ENCODE results near the gene SNIP1. TPM values are rescaled to one million over a fixed set of nuclear protein-coding genes. Genes with fewer than 3 reads are reported as not detected.

SNIP1 gene
- total and polyA plus RNA-seq, 10 of the 15 experiments (the other 5 are each of a cell fraction or from before 2014, with no cell fraction given): 2.7 to 22.4 (median 10.1) TPM

DNA sequence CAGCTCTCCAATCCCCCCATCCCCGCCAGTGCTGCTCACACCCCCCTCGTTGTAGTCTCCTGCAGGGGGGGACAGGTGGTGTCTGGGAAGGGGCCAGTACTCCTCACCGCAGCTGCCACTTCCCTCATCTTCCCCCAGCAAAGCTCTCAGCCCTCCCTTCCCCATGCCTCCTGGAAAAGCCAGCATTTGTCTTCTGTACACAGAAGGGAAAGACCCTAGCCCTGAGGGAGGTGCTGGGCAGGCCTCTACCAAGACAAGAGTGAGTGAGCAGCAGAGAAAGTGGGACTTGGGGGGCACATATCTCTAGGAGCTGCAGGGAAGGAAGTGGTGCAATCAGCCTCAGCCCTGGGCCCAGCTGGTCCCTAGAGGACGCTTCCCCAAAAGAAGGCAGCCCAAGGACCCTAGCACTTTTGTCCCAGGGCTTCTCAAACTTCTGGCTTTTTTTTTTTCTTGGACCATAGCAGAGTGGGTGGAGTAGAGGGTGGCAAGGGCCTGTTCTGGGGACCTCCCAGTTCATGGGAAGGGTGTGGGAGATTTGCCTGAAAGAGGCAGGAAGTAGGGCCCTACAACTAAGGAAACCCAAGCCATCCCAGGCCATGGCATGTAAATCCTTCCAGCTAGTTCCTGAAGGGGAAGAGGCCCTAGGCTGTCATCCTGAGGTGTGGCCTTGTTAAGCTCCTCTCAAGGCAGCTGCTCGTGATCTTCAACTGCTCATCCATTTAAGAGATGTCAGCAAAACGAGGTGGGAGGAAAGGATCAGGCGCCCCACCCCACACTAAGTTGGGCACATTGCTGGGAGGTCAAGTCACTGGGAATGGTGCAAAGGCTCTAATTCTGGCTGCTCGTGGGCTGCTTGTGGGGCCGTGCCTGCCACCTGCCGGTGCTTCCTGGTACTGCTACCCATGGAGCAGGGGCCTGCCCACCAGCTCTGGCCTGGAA is 67.1 kb downstream of the SNIP1 start (continued):
- TF ChIP-seq, protein P1, sequence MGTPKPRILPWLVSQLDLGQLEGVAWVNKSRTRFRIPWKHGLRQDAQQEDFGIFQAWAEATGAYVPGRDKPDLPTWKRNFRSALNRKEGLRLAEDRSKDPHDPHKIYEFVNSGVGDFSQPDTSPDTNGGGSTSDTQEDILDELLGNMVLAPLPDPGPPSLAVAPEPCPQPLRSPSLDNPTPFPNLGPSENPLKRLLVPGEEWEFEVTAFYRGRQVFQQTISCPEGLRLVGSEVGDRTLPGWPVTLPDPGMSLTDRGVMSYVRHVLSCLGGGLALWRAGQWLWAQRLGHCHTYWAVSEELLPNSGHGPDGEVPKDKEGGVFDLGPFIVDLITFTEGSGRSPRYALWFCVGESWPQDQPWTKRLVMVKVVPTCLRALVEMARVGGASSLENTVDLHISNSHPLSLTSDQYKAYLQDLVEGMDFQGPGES (IDR thresholded peaks at IDR 0.05): no peak
- no peak for TF ChIP-seq CEBPB (IDR thresholded peaks at IDR 0.05; ENCODE audit: borderline replicate concordance in 1 of 2, low read depth in 2 of 2, low read length in 2 of 2)
- TF ChIP-seq EZH2 (IDR thresholded peaks at IDR 0.05; ENCODE audit: borderline replicate concordance, control insufficient read depth, low read depth, low read length): no peak
- TF ChIP-seq, protein P2, sequence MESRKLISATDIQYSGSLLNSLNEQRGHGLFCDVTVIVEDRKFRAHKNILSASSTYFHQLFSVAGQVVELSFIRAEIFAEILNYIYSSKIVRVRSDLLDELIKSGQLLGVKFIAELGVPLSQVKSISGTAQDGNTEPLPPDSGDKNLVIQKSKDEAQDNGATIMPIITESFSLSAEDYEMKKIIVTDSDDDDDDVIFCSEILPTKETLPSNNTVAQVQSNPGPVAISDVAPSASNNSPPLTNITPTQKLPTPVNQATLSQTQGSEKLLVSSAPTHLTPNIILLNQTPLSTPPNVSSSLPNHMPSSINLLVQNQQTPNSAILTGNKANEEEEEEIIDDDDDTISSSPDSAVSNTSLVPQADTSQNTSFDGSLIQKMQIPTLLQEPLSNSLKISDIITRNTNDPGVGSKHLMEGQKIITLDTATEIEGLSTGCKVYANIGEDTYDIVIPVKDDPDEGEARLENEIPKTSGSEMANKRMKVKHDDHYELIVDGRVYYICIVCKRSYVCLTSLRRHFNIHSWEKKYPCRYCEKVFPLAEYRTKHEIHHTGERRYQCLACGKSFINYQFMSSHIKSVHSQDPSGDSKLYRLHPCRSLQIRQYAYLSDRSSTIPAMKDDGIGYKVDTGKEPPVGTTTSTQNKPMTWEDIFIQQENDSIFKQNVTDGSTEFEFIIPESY (IDR thresholded peaks at IDR 0.05): no peak
- TF ChIP-seq CBFB (IDR thresholded peaks at IDR 0.05; ENCODE audit: low read depth): no peak
- no peak for TF ChIP-seq MTA3 (IDR thresholded peaks at IDR 0.05; ENCODE audit: borderline replicate concordance, low read length)
- no peak for TF ChIP-seq EP300 (IDR thresholded peaks at IDR 0.05; ENCODE audit: borderline replicate concordance in 1 of 2, control insufficient read depth in 1 of 2, low read depth in 2 of 2, low read length in 2 of 2)
- no peak for TF ChIP-seq ZSCAN29 (IDR thresholded peaks at IDR 0.05)
- TF ChIP-seq, protein P3, sequence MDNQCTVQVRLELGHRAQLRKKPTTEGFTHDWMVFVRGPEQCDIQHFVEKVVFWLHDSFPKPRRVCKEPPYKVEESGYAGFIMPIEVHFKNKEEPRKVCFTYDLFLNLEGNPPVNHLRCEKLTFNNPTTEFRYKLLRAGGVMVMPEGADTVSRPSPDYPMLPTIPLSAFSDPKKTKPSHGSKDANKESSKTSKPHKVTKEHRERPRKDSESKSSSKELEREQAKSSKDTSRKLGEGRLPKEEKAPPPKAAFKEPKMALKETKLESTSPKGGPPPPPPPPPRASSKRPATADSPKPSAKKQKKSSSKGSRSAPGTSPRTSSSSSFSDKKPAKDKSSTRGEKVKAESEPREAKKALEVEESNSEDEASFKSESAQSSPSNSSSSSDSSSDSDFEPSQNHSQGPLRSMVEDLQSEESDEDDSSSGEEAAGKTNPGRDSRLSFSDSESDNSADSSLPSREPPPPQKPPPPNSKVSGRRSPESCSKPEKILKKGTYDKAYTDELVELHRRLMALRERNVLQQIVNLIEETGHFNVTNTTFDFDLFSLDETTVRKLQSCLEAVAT (IDR thresholded peaks at IDR 0.05): no peak
- no peak for TF ChIP-seq MEF2B (IDR thresholded peaks at IDR 0.05; ENCODE audit: partially characterized antibody, poor library complexity, severe bottlenecking)
- TF ChIP-seq, protein P4, sequence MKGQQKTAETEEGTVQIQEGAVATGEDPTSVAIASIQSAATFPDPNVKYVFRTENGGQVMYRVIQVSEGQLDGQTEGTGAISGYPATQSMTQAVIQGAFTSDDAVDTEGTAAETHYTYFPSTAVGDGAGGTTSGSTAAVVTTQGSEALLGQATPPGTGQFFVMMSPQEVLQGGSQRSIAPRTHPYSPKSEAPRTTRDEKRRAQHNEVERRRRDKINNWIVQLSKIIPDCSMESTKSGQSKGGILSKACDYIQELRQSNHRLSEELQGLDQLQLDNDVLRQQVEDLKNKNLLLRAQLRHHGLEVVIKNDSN (IDR thresholded peaks at IDR 0.05; ENCODE audit: borderline replicate concordance, extremely low read length, insufficient read depth, low read depth, low read length): no peak
- 0 out of 2 replicates have a peak, but pooled peaks have one; percentile 21 for TF ChIP-seq DPF2 (IDR thresholded peaks at IDR 0.05)
- TF ChIP-seq NFYA (IDR thresholded peaks at IDR 0.05; ENCODE audit: borderline replicate concordance, low read depth, low read length): no peak
- TF ChIP-seq HDAC2 (IDR thresholded peaks at IDR 0.05): no peak
- TF ChIP-seq, protein P5, sequence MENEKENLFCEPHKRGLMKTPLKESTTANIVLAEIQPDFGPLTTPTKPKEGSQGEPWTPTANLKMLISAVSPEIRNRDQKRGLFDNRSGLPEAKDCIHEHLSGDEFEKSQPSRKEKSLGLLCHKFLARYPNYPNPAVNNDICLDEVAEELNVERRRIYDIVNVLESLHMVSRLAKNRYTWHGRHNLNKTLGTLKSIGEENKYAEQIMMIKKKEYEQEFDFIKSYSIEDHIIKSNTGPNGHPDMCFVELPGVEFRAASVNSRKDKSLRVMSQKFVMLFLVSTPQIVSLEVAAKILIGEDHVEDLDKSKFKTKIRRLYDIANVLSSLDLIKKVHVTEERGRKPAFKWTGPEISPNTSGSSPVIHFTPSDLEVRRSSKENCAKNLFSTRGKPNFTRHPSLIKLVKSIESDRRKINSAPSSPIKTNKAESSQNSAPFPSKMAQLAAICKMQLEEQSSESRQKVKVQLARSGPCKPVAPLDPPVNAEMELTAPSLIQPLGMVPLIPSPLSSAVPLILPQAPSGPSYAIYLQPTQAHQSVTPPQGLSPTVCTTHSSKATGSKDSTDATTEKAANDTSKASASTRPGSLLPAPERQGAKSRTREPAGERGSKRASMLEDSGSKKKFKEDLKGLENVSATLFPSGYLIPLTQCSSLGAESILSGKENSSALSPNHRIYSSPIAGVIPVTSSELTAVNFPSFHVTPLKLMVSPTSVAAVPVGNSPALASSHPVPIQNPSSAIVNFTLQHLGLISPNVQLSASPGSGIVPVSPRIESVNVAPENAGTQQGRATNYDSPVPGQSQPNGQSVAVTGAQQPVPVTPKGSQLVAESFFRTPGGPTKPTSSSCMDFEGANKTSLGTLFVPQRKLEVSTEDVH (IDR thresholded peaks at IDR 0.05; ENCODE audit: low read depth, partially characterized antibody): no peak
- TF ChIP-seq NRF1 (conservative IDR thresholded peaks at IDR 0.05; ENCODE audit: low read depth, low read length): no peak
- no peak for TF ChIP-seq NBN (IDR thresholded peaks at IDR 0.05)
